GM18519 (cell line): Measurements from ENCODE around the gene CACFD1.

Experiments used
- ATAC-seq: cut with Tn5 transposase; IDR thresholded peaks from one replicate; pipeline ENCODE4 v1.9.1; 2021; ENCODE audit warnings: mild to moderate bottlenecking, moderate library complexity; ENCODE audit not compliant: unreplicated experiment, low FRiP score

Gene CACFD1

DNA sequence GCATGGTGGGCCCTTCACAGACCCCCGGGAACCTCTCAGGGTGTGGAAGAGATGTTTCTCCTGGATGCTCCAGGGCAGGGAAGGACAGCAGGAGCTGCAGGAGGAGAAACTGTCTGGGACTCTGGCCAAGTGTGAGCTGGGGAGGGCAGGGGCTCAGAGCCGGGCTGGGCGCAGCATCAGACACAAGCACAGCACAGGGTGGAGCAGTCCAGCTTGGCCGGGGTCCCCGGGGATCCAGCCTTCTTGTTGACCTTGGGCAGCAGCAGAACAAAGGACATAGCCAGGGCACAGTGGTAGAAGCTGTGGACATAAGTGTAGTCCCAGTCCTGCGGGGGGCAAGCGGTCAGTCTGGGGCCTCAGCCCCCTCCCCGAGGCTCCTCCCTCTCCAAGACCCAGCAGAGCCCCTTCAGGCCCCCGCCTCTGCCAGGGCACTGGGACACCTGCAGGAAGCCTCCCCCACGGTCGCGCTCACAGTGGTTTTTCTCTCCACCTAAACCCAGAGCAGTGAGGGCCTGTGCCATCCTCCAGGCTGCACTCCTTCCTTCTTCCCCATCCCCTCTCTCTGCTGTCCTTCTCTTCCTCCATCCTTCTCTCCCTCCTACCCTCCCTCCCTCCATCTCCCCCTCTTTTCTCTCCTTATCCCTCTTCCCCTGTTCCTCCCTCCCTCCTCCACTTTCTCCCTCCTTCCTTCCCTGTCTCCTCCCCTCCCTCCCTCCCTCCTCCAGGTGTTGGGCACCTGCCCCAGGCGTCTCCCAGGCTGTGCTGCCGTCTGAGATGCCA, 54.9 kb downstream of the CACFD1 start:
- ATAC-seq, result no peak

DNA sequence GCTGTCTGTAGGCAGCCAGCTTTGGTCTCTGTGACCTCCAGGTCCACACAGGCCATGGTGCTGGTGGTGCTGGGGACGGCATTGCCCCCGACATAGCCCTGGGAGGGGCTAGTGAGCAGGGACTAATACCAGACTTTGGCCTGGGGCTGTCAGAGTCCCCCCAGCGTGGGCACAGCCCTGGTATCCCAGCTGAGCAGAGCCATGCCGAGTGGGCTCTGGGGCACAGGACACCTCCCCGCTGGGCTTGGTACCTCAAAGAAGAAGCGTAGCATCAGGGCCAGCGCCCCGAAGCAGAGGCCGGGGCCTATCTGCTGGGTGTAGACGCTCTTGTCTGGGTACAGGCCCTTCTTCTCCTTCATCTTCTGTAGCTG, 55.4 kb downstream of the CACFD1 start:
- ATAC-seq, result no peak

- ATAC-seq, result no peak
Observed at GRCh38 chr9:133515615-133516255, 56.0 kb downstream of the CACFD1 start.

DNA sequence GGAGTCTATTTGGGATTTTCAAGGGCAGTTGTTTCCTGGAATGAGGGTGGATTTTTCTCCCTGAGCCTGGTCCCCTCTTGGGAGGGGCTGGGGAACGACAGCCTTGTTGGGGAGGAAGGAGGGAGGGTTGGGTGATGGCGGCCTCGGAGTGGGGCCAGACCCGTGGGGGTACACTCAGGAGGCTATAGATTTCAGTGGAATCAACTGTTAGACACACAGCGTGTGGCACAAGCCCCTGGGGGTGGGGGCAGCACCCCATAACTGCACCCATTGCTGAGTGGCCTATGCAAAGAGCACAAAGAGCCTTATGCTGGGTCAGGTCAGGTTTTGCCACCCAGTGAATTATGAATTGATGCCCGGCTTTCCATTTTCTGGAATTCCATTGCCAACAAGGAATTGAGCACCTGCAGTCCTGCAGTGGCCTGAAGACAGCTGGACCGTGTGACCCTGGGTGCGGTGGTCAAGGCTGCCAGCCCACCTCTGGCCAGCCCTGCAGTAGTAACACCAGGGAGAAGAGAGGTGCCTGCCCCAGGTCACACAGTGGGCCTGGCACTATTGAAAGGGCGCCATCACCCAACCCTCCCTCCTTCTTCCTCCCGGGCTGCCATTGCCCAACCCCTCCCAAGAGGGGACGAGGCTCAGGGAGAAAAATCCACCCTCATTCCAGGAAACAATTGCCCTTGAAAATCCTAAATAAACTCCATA, 56.6 kb downstream of the CACFD1 start:
- no peak for ATAC-seq

GRCh38 chr9:133516961-133517350, 57.2 kb downstream of the CACFD1 start:
- ATAC-seq, result no peak

DNA sequence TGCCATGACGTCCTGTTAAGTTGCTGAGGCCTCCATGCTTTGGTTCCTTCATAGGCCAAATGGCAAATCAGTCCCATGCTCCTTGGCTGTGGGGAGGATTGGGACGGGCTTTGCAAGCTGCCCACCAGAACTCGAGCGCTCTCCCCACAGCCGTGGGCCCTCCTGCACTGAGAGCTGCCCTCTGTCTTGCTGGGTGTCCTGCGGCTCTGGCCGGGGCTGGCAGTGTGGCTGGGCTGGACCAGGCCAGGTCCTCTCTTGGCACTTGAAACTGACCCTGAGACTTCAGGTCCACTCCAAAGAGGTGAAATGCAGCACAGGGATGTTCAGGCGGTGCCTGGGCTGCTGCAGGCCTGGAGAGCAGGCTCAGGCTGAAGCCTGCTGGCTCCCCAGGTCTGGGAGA, 57.9 kb downstream of the CACFD1 start:
- ATAC-seq, result no peak

- no peak for ATAC-seq
Observed at GRCh38 chr9:133518200-133518599, 58.4 kb downstream of the CACFD1 start.

- ATAC-seq, result no peak
Observed at GRCh38 chr9:133518706-133519449, 59.1 kb downstream of the CACFD1 start.

GRCh38 chr9:133519693-133520092, 59.9 kb downstream of the CACFD1 start:
- ATAC-seq, result no peak

GRCh38 chr9:133520121-133520835, 60.5 kb downstream of the CACFD1 start:
- ATAC-seq, result no peak
